IPS-15b (cell line): ENCODE results near the gene AGO3.
A peak's percentile ranks its signal among the peaks of the same experiment; 100 is the strongest.

Source experiments
- H3K27me3 ChIP-seq: one replicate; pipeline ENCODE4 v1.6.1; 2013; ENCODE audit warnings: low read length; ENCODE audit not compliant: control insufficient read depth, insufficient read depth
- H3K36me3 ChIP-seq: one replicate; pipeline ENCODE4 v1.6.1; 2013; ENCODE audit warnings: low read length; ENCODE audit not compliant: control insufficient read depth, insufficient read depth
- H3K4me1 ChIP-seq: one replicate; pipeline ENCODE4 v1.6.1; 2013; ENCODE audit warnings: mild to moderate bottlenecking, low read length; ENCODE audit not compliant: control insufficient read depth, insufficient read depth
- H3K4me3 ChIP-seq: one replicate; pipeline ENCODE4 v1.5.1; 2013; ENCODE audit warnings: low read depth, low read length
- H3K9ac ChIP-seq: one replicate; pipeline ENCODE4 v1.6.1; 2013; ENCODE audit warnings: low read depth, mild to moderate bottlenecking, low read length
- H3K9me3 ChIP-seq: one replicate; pipeline ENCODE4 v1.6.1; 2013; ENCODE audit warnings: mild to moderate bottlenecking, low read length; ENCODE audit not compliant: control insufficient read depth, insufficient read depth

The AGO3 gene

GRCh38 chr1:36067871-36068270 lies 137.0 kb downstream of the AGO3 start:
- Histone ChIP-seq H3K9me3 (no peaks in the 10 kb centered on the region), H3K4me1 (no peaks in the 10 kb centered on the region), H3K4me3 (no peak overlapping the region), H3K36me3 (no peaks in the 10 kb centered on the region), H3K27me3 (no peaks in the 10 kb centered on the region), H3K9ac (no peak overlapping the region)

- Histone ChIP-seq H3K36me3 (no peaks in the 10 kb centered on the region), H3K9ac (no peak overlapping the region), H3K4me1 (no peaks in the 10 kb centered on the region), H3K27me3 (no peaks in the 10 kb centered on the region), H3K9me3 (no peaks in the 10 kb centered on the region), H3K4me3 (no peak overlapping the region)
Observed at GRCh38 chr1:36068866-36069265, 138.0 kb downstream of the AGO3 start.

DNA sequence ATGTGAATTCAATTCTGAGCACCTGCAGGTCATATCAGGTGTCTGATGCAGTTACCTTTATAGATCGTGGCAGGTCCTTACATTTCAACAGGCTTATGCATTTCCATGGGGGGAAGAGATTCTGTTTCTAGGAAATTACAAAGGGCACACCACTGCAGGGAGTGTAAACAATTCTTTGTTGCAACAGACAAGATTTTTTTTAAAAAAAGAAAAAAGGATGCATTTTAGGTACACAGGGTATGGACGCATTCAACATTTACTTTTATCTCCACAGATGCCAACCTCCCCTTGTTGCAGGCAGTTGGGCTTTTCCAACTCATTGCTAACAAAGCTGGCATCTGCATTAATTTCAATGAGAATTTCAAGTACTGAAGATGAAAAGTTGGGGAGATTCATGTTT lies 139.4 kb downstream of the AGO3 start:
- no peaks in the 10 kb centered on the region for H3K9me3 ChIP-seq
- H3K9ac ChIP-seq: no peak overlapping the region
- H3K4me3 ChIP-seq: no peak overlapping the region
- no peaks in the 10 kb centered on the region for H3K27me3 ChIP-seq
- H3K4me1 ChIP-seq: no peaks in the 10 kb centered on the region
- no peaks in the 10 kb centered on the region for H3K36me3 ChIP-seq

- H3K9ac ChIP-seq: no peak overlapping the region
- no peaks in the 10 kb centered on the region for H3K9me3 ChIP-seq
- no peaks in the 10 kb centered on the region for H3K36me3 ChIP-seq
- H3K4me3 ChIP-seq: no peak overlapping the region
- no peaks in the 10 kb centered on the region for H3K4me1 ChIP-seq
- H3K27me3 ChIP-seq: no peaks in the 10 kb centered on the region
Observed at GRCh38 chr1:36076979-36077573, 146.2 kb downstream of the AGO3 start.

DNA sequence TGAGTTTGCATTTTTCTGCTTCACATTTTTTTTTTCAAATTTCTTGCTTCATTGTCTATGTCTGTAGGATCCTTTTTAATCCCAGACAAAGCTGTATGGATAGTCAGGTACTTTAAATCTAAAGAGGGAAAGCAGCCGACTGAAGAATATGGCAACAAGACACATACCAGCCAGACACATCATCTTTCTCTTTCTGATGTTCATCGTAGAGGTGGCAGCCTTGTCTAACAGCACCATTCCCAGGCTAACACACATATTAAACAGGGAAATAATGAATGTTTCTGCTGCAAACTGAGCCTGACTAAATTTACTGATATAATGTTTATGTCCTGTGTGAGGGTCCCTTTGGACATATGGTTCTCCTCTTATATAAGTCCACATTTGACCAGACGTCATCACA lies 149.3 kb downstream of the AGO3 start:
- Histone ChIP-seq H3K4me1 (no peaks in the 10 kb centered on the region), H3K4me3 (no peak overlapping the region), H3K9ac (no peak overlapping the region), H3K9me3 (no peaks in the 10 kb centered on the region), H3K36me3 (no peaks in the 10 kb centered on the region), H3K27me3 (peaks cover 6% of the 10 kb centered on the region)

GRCh38 chr1:36080801-36081200 lies 149.9 kb downstream of the AGO3 start:
- Histone ChIP-seq H3K4me3 (no peak overlapping the region), H3K36me3 (no peaks in the 10 kb centered on the region), H3K9me3 (no peaks in the 10 kb centered on the region), H3K9ac (no peak overlapping the region), H3K4me1 (no peaks in the 10 kb centered on the region), H3K27me3 (peaks cover 6% of the 10 kb centered on the region)

DNA sequence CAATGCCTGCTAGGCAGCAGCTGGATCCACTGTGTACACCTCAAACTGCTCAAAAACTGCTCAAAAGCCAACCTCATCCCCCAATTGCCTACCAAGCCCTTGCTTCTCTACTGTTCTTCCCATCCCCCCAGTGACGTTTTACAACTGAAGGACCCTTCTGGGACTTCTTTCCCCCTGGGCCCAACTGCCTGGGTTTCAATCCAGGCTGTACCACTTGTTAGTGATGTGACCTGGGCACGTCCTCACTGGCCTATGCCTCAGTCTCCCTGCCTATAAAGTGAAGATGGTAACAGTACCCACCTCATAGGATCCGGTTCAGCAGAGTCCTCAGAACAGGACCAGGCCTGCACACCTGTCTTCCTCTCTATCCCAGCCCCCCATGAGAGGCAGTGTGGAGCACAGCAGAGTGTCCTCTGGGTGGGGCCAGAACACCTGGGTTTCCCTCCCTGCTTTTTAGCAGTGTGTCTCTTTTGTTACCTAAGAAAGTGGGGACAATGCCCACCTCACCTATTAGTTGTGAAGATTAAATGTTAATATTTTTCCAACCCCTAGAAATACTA lies 151.1 kb downstream of the AGO3 start:
- Histone ChIP-seq H3K36me3 (no peaks in the 10 kb centered on the region), H3K9ac (no peak overlapping the region), H3K27me3 (peaks cover 6% of the 10 kb centered on the region), H3K4me1 (no peaks in the 10 kb centered on the region), H3K9me3 (no peaks in the 10 kb centered on the region), H3K4me3 (no peak overlapping the region)

DNA sequence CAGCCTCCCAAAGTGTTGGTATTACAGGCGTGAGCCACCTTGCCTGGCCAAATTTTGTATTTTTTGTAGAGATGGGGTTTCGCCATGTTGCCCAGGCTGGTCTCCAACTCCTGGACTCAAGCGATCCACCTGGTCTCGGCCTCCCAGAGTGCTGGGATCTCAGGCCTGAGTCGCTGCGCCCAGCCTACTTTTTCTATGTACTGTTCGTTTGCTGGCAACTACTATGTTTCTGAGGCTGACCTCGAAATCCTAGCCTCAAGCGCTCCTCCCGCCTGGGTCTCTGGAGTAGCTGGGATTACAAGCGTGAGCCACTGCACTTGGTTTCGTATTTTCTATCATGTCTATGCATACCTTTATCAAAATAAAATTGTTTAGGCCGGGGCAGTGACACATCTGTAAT lies 152.3 kb downstream of the AGO3 start:
- H3K4me1 ChIP-seq: no peaks in the 10 kb centered on the region
- H3K9me3 ChIP-seq: no peaks in the 10 kb centered on the region
- no peak overlapping the region for H3K4me3 ChIP-seq
- no peak overlapping the region for H3K9ac ChIP-seq
- peaks cover 6% of the 10 kb centered on the region for H3K27me3 ChIP-seq
- no peaks in the 10 kb centered on the region for H3K36me3 ChIP-seq

- no peaks in the 10 kb centered on the region for H3K9me3 ChIP-seq
- H3K36me3 ChIP-seq: no peaks in the 10 kb centered on the region
- peaks cover 6% of the 10 kb centered on the region for H3K27me3 ChIP-seq
- H3K4me1 ChIP-seq: no peaks in the 10 kb centered on the region
- peak within 1 kb of the TSS; percentile 55 for H3K4me3 ChIP-seq
- no peak within 1 kb of the TSS for H3K9ac ChIP-seq
Observed at GRCh38 chr1:36083635-36084496, 153.0 kb downstream of the AGO3 start, which contains the start of gene TEKT2. TEKT2 (plus strand) TSS chr1:36084094; CDS start chr1:36084922, 828 bp downstream.

DNA sequence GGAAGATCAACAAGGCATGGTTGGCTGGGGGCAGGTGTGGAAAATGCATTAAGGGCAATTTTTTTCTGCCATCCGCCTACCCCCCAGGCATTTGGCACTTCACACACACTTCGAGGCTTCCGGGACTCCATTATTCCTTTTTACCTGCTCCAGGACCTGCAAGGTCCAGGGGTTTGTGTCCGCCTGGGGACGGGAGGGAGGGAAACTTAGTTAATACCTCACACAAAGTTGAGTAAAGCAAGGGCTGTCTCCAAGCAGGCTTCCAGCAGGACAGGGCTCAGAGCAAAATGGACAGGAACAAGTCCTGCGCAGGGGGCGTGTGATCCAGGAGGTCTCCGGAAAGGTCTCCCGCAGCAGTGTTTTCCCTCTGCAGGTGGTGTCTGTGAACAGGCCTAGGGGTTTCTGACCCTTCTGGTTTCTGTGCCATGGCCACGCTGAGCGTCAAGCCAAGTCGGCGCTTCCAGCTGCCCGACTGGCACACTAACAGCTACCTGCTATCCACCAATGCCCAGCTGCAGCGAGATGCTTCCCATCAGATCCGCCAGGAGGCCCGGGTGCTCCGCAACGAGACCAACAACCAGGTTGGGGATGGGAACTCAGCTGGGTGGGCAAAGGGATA lies 153.7 kb downstream of the AGO3 start:
- Histone ChIP-seq H3K4me3 (peak overlapping the region; percentile 55), H3K9me3 (no peaks in the 10 kb centered on the region), H3K36me3 (no peaks in the 10 kb centered on the region), H3K9ac (no peak overlapping the region), H3K27me3 (peaks cover 6% of the 10 kb centered on the region), H3K4me1 (no peaks in the 10 kb centered on the region)

GRCh38 chr1:36085126-36085525 lies 154.2 kb downstream of the AGO3 start:
- H3K9ac ChIP-seq: no peak overlapping the region

More at GRCh38 chr1:36085126-36085525, 154.2 kb downstream of the AGO3 start:
- Histone ChIP-seq H3K27me3 (peaks cover 6% of the 10 kb centered on the region), H3K36me3 (no peaks in the 10 kb centered on the region), H3K4me1 (no peaks in the 10 kb centered on the region), H3K4me3 (peak overlapping the region; percentile 55), H3K9me3 (no peaks in the 10 kb centered on the region)
